Activated T-helper 1 cell treated with anti-CD3 and anti-CD28 coated beads, Interleukin-12 subunit alpha, Interleukin-12 subunit beta, Interleukin-2, Interleukin-4 antibody, amounts not matched to agents 30 ng/mL and 10 ng/mL and 1 ng/mL, durations not matched to agents 14 hours and 24 hours and 36 hours (primary cell): ENCODE results near the gene SNCAIP. TPM values are rescaled to one million over a fixed set of nuclear protein-coding genes. Genes with fewer than 3 reads are reported as not detected.

ENCODE experiments used
- DNase-seq: peaks from one replicate; pipeline ENCODE4 v3.0.0; 2021; ENCODE audit warnings: low spot score
- H3K27ac Mint-ChIP-seq: one replicate; pipeline ENCODE4 v1.8.0; 2021; ENCODE audit warnings: mild to moderate bottlenecking, mixed read lengths
- H3K27me3 Mint-ChIP-seq: one replicate; pipeline ENCODE4 v1.8.0; 2022; ENCODE audit warnings: mild to moderate bottlenecking, moderate library complexity, mixed read lengths; ENCODE audit not compliant: insufficient read depth
- H3K36me3 Mint-ChIP-seq: one replicate; pipeline ENCODE4 v1.8.0; 2021; ENCODE audit warnings: low read depth, mixed read lengths
- H3K4me1 Mint-ChIP-seq: one replicate; pipeline ENCODE4 v1.8.0; 2021; ENCODE audit warnings: low read depth, mixed read lengths
- H3K4me3 Mint-ChIP-seq: one replicate; pipeline ENCODE4 v1.8.0; 2021; ENCODE audit warnings: mild to moderate bottlenecking, moderate library complexity, mixed read lengths
- H3K9me3 Mint-ChIP-seq: one replicate; pipeline ENCODE4 v1.8.0; 2021; ENCODE audit warnings: mixed read lengths
- intact Hi-C: fragments of 100-400 bp; cut with micrococcal nuclease; formaldehyde crosslinking; loops from one replicate; pipeline ENCODE4 v1.15.1; 2024
- total RNA-seq: library from RNA; stranded (reverse); gene quantifications from 2 replicates; pipeline ENCODE4 v1.2.3, GENCODE V29; 2022

SNCAIP gene
- total RNA-seq, 1 donor from 2014 or later = not detected

GRCh38 chr5:122297587-122298298, 14.3 kb upstream of the SNCAIP start:
- Mint-ChIP-seq H3K9me3 (no peaks in the 10 kb centered on the region), H3K4me3 (no peak overlapping the region), H3K36me3 (no peaks in the 10 kb centered on the region), H3K27ac (no peak overlapping the region), H3K4me1 (no peaks in the 10 kb centered on the region), H3K27me3 (peaks cover 2% of the 10 kb centered on the region)
- DNase-seq = no peak
- intact Hi-C loops = no loop called here

GRCh38 chr5:122300374-122300773, 11.7 kb upstream of the SNCAIP start:
- Mint-ChIP-seq H3K36me3 (no peaks in the 10 kb centered on the region), H3K27me3 (no peaks in the 10 kb centered on the region), H3K4me3 (no peak overlapping the region), H3K9me3 (no peaks in the 10 kb centered on the region), H3K4me1 (no peaks in the 10 kb centered on the region), H3K27ac (no peak overlapping the region)
- intact Hi-C loops = no loop called here
- DNase-seq = no peak

GRCh38 chr5:122301016-122301415, 11.0 kb upstream of the SNCAIP start:
- no peak overlapping the region for H3K27ac Mint-ChIP-seq
- no peak for DNase-seq
- no peaks in the 10 kb centered on the region for H3K9me3 Mint-ChIP-seq
- no peak overlapping the region for H3K4me3 Mint-ChIP-seq
- H3K36me3 Mint-ChIP-seq = no peaks in the 10 kb centered on the region
- H3K27me3 Mint-ChIP-seq = no peaks in the 10 kb centered on the region
- H3K4me1 Mint-ChIP-seq = no peaks in the 10 kb centered on the region
- intact Hi-C loops = no loop called here

GRCh38 chr5:122304471-122305215, 7.4 kb upstream of the SNCAIP start:
- no peak overlapping the region for H3K4me3 Mint-ChIP-seq

GRCh38 chr5:122306461-122306860, 5.6 kb upstream of the SNCAIP start:
- Mint-ChIP-seq H3K27me3 (peaks cover 22% of the 10 kb centered on the region), H3K4me3 (no peak overlapping the region), H3K36me3 (no peaks in the 10 kb centered on the region), H3K4me1 (no peaks in the 10 kb centered on the region), H3K9me3 (no peaks in the 10 kb centered on the region), H3K27ac (no peak overlapping the region)
- intact Hi-C loops = no loop called here
- DNase-seq = no peak

More at GRCh38 chr5:122304471-122305215, 7.4 kb upstream of the SNCAIP start:
- H3K27ac Mint-ChIP-seq = no peak overlapping the region
- no peaks in the 10 kb centered on the region for H3K9me3 Mint-ChIP-seq
- intact Hi-C loops = no loop called here
- DNase-seq = no peak
- H3K36me3 Mint-ChIP-seq = no peaks in the 10 kb centered on the region
- H3K4me1 Mint-ChIP-seq = no peaks in the 10 kb centered on the region
- peaks cover 5% of the 10 kb centered on the region for H3K27me3 Mint-ChIP-seq

GRCh38 chr5:122310889-122311288, 1.1 kb upstream of the SNCAIP start:
- DNase-seq = no peak
- H3K4me3 Mint-ChIP-seq = no peak overlapping the region
- H3K36me3 Mint-ChIP-seq = no peaks in the 10 kb centered on the region
- intact Hi-C loops = loop anchor here (10.0 kb wide), 1 partner anchor 784 kb away; no protein-coding TSS in a partner anchor
- H3K27me3 Mint-ChIP-seq = peaks cover 53% of the 10 kb centered on the region
- H3K27ac Mint-ChIP-seq = no peak overlapping the region
- H3K9me3 Mint-ChIP-seq = no peaks in the 10 kb centered on the region
- H3K4me1 Mint-ChIP-seq = no peaks in the 10 kb centered on the region

GRCh38 chr5:122311497-122311960, 508 bp upstream of the SNCAIP start:
- Mint-ChIP-seq H3K4me1 (no peaks in the 10 kb centered on the region), H3K4me3 (no peak overlapping the region), H3K9me3 (no peaks in the 10 kb centered on the region), H3K27ac (no peak overlapping the region), H3K36me3 (no peaks in the 10 kb centered on the region), H3K27me3 (peaks cover 53% of the 10 kb centered on the region)
- DNase-seq = no peak
- intact Hi-C loops = loop anchor here (10.0 kb wide), 1 partner anchor 783 kb away; no protein-coding TSS in a partner anchor

- DNase-seq = no peak
- Mint-ChIP-seq H3K4me1 (no peaks in the 10 kb centered on the region), H3K27ac (no peak overlapping the region), H3K4me3 (peak overlapping the region; percentile 33), H3K36me3 (no peaks in the 10 kb centered on the region), H3K27me3 (peaks cover 53% of the 10 kb centered on the region), H3K9me3 (no peaks in the 10 kb centered on the region)
- intact Hi-C loops = loop anchor here (10.0 kb wide), 1 partner anchor 782 kb away; no protein-coding TSS in a partner anchor
These were observed 762 bp downstream of the SNCAIP start for GRCh38 chr5:122312591-122313406.

- Mint-ChIP-seq H3K9me3 (no peaks in the 10 kb centered on the region), H3K27ac (no peak overlapping the region), H3K27me3 (peaks cover 56% of the 10 kb centered on the region), H3K36me3 (no peaks in the 10 kb centered on the region), H3K4me1 (no peaks in the 10 kb centered on the region), H3K4me3 (no peak overlapping the region)
- DNase-seq = no peak
- intact Hi-C loops = loop anchor here (10.0 kb wide), 1 partner anchor 781 kb away; no protein-coding TSS in a partner anchor
These were observed 2.0 kb downstream of the SNCAIP start for GRCh38 chr5:122314036-122314435.

GRCh38 chr5:122315521-122315920, 3.5 kb downstream of the SNCAIP start:
- Mint-ChIP-seq H3K9me3 (no peaks in the 10 kb centered on the region), H3K27ac (no peak overlapping the region), H3K4me1 (no peaks in the 10 kb centered on the region), H3K4me3 (no peak overlapping the region), H3K36me3 (no peaks in the 10 kb centered on the region), H3K27me3 (peaks cover 45% of the 10 kb centered on the region)
- intact Hi-C loops = loop anchor here (10.0 kb wide), 1 partner anchor 779 kb away; no protein-coding TSS in a partner anchor
- DNase-seq = no peak

- Mint-ChIP-seq H3K27ac (no peak overlapping the region), H3K4me1 (no peaks in the 10 kb centered on the region), H3K36me3 (no peaks in the 10 kb centered on the region), H3K4me3 (no peak overlapping the region), H3K27me3 (peaks cover 34% of the 10 kb centered on the region), H3K9me3 (no peaks in the 10 kb centered on the region)
- DNase-seq = no peak
- intact Hi-C loops = loop anchor here (10.0 kb wide), 1 partner anchor 778 kb away; no protein-coding TSS in a partner anchor
These were observed 4.6 kb downstream of the SNCAIP start for GRCh38 chr5:122316656-122317055.

GRCh38 chr5:122319897-122320296, 7.9 kb downstream of the SNCAIP start:
- Mint-ChIP-seq H3K4me3 (no peak overlapping the region), H3K27me3 (peaks cover 12% of the 10 kb centered on the region), H3K4me1 (no peaks in the 10 kb centered on the region), H3K36me3 (no peaks in the 10 kb centered on the region), H3K27ac (no peak overlapping the region), H3K9me3 (no peaks in the 10 kb centered on the region)
- DNase-seq = no peak
- intact Hi-C loops = loop anchor here (10.0 kb wide), 1 partner anchor 775 kb away; no protein-coding TSS in a partner anchor
